Measurements from ENCODE around the gene NLRP3.

DNA sequence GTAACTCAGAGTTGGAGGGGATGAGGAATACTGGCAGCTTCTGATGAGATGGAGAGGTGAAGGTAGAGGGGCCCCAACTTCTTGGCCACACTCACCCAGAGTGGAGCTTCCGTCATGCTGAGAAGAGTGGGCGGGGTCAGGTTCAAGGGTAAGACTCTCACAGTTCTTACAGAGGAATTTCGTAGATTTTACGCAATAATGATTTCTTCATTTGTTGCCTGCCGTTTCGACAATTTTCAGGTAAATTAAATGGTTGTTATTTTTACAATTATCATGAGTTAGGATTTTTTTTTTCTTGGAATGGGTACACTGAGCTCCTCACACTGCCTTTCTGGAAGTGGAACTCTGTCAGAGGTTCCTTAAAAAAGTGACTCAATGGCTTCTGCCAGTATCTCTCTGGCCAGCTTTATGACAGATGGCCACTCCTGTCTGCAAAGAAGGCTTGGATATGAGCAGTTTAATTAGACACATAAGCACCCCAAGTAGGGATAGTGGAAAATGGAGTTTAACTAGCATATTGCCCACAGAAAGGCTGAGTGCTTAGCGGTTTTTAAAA lies 13.8 kb upstream of the NLRP3 start:
- TF ChIP-seq, protein P1, sequence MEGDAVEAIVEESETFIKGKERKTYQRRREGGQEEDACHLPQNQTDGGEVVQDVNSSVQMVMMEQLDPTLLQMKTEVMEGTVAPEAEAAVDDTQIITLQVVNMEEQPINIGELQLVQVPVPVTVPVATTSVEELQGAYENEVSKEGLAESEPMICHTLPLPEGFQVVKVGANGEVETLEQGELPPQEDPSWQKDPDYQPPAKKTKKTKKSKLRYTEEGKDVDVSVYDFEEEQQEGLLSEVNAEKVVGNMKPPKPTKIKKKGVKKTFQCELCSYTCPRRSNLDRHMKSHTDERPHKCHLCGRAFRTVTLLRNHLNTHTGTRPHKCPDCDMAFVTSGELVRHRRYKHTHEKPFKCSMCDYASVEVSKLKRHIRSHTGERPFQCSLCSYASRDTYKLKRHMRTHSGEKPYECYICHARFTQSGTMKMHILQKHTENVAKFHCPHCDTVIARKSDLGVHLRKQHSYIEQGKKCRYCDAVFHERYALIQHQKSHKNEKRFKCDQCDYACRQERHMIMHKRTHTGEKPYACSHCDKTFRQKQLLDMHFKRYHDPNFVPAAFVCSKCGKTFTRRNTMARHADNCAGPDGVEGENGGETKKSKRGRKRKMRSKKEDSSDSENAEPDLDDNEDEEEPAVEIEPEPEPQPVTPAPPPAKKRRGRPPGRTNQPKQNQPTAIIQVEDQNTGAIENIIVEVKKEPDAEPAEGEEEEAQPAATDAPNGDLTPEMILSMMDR (conservative IDR thresholded peaks at IDR 0.05; ENCODE audit: low read depth in 2 of 2): no peak
- TF ChIP-seq EZH2phosphoT487 (IDR thresholded peaks at IDR 0.05; ENCODE audit: unreplicated experiment): no peak
- TF ChIP-seq POLR2AphosphoS5 (IDR thresholded peaks at IDR 0.05; ENCODE audit: low read depth): no peak
- TF ChIP-seq EZH2 (IDR thresholded peaks at IDR 0.05; ENCODE audit: low read depth, unreplicated experiment): no peak
- TF ChIP-seq ZNF114 (CRISPR knock-in tag; IDR thresholded peaks at IDR 0.05): no peak
- TF ChIP-seq, protein P2, sequence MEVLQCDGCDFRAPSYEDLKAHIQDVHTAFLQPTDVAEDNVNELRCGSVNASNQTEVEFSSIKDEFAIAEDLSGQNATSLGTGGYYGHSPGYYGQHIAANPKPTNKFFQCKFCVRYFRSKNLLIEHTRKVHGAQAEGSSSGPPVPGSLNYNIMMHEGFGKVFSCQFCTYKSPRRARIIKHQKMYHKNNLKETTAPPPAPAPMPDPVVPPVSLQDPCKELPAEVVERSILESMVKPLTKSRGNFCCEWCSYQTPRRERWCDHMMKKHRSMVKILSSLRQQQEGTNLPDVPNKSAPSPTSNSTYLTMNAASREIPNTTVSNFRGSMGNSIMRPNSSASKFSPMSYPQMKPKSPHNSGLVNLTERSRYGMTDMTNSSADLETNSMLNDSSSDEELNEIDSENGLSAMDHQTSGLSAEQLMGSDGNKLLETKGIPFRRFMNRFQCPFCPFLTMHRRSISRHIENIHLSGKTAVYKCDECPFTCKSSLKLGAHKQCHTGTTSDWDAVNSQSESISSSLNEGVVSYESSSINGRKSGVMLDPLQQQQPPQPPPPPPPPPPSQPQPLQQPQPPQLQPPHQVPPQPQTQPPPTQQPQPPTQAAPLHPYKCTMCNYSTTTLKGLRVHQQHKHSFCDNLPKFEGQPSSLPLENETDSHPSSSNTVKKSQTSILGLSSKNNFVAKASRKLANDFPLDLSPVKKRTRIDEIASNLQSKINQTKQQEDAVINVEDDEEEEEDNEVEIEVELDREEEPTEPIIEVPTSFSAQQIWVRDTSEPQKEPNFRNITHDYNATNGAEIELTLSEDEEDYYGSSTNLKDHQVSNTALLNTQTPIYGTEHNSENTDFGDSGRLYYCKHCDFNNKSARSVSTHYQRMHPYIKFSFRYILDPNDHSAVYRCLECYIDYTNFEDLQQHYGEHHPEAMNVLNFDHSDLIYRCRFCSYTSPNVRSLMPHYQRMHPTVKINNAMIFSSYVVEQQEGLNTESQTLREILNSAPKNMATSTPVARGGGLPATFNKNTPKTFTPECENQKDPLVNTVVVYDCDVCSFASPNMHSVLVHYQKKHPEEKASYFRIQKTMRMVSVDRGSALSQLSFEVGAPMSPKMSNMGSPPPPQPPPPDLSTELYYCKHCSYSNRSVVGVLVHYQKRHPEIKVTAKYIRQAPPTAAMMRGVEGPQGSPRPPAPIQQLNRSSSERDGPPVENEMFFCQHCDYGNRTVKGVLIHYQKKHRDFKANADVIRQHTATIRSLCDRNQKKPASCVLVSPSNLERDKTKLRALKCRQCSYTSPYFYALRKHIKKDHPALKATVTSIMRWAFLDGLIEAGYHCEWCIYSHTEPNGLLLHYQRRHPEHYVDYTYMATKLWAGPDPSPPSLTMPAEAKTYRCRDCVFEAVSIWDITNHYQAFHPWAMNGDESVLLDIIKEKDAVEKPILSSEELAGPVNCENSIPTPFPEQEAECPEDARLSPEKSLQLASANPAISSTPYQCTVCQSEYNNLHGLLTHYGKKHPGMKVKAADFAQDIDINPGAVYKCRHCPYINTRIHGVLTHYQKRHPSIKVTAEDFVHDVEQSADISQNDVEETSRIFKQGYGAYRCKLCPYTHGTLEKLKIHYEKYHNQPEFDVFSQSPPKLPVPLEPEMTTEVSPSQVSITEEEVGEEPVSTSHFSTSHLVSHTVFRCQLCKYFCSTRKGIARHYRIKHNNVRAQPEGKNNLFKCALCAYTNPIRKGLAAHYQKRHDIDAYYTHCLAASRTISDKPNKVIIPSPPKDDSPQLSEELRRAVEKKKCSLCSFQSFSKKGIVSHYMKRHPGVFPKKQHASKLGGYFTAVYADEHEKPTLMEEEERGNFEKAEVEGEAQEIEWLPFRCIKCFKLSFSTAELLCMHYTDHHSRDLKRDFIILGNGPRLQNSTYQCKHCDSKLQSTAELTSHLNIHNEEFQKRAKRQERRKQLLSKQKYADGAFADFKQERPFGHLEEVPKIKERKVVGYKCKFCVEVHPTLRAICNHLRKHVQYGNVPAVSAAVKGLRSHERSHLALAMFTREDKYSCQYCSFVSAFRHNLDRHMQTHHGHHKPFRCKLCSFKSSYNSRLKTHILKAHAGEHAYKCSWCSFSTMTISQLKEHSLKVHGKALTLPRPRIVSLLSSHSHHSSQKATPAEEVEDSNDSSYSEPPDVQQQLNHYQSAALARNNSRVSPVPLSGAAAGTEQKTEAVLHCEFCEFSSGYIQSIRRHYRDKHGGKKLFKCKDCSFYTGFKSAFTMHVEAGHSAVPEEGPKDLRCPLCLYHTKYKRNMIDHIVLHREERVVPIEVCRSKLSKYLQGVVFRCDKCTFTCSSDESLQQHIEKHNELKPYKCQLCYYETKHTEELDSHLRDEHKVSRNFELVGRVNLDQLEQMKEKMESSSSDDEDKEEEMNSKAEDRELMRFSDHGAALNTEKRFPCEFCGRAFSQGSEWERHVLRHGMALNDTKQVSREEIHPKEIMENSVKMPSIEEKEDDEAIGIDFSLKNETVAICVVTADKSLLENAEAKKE (CRISPR knock-in tag; IDR thresholded peaks at IDR 0.05): no peak
- TF ChIP-seq CREB1 (CRISPR knock-in tag; IDR thresholded peaks at IDR 0.05; ENCODE audit: low read depth): no peak
- TF ChIP-seq JUNB (IDR thresholded peaks at IDR 0.05; ENCODE audit: unreplicated experiment): no peak
- TF ChIP-seq, protein P3, sequence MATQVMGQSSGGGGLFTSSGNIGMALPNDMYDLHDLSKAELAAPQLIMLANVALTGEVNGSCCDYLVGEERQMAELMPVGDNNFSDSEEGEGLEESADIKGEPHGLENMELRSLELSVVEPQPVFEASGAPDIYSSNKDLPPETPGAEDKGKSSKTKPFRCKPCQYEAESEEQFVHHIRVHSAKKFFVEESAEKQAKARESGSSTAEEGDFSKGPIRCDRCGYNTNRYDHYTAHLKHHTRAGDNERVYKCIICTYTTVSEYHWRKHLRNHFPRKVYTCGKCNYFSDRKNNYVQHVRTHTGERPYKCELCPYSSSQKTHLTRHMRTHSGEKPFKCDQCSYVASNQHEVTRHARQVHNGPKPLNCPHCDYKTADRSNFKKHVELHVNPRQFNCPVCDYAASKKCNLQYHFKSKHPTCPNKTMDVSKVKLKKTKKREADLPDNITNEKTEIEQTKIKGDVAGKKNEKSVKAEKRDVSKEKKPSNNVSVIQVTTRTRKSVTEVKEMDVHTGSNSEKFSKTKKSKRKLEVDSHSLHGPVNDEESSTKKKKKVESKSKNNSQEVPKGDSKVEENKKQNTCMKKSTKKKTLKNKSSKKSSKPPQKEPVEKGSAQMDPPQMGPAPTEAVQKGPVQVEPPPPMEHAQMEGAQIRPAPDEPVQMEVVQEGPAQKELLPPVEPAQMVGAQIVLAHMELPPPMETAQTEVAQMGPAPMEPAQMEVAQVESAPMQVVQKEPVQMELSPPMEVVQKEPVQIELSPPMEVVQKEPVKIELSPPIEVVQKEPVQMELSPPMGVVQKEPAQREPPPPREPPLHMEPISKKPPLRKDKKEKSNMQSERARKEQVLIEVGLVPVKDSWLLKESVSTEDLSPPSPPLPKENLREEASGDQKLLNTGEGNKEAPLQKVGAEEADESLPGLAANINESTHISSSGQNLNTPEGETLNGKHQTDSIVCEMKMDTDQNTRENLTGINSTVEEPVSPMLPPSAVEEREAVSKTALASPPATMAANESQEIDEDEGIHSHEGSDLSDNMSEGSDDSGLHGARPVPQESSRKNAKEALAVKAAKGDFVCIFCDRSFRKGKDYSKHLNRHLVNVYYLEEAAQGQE (IDR thresholded peaks at IDR 0.05; ENCODE audit: unreplicated experiment): no peak
- no peak for TF ChIP-seq NANOG (IDR thresholded peaks at IDR 0.05; ENCODE audit: borderline replicate concordance)
- TF ChIP-seq ZNF331 (CRISPR knock-in tag; IDR thresholded peaks at IDR 0.05; ENCODE audit: low read depth): no peak
